Measurements from ENCODE around the gene TIGD6. TPM values are rescaled to one million over a fixed set of nuclear protein-coding genes. Genes with fewer than 3 reads are reported as not detected.
"Not testable (repeated sequence)": the region's sequence is repeated elsewhere in the genome, so short reads cannot be mapped to it uniquely, and the experiment has no call there.

Gene TIGD6
- total RNA-seq, 1 experiment from 2014 or later, result 2.1 TPM

GRCh38 chr5:149944666-149945065 is 55.8 kb downstream of the TIGD6 start, which contains the start of gene PDE6A:
Gene PDE6A (minus strand): TSS chr5:149944793. CDS start chr5:149944673, 120 bp downstream.
- no peak for ATAC-seq
- TF ChIP-seq YY1 (IDR thresholded peaks at IDR 0.05; ENCODE audit: extremely low read depth, insufficient replicate concordance, low read depth, low read length) (no peak), SP1 (IDR thresholded peaks at IDR 0.05; ENCODE audit: low read depth) (no peak), JUND (IDR thresholded peaks at IDR 0.05) (no peak), TCF7L2 (IDR thresholded peaks at IDR 0.05; ENCODE audit: borderline replicate concordance, extremely low read depth, insufficient read depth, insufficient read length) (no peak), RAD21 (IDR thresholded peaks at IDR 0.05; ENCODE audit: low read depth) (no peak), ATF3 (IDR thresholded peaks at IDR 0.05) (no peak), EZH2phosphoT487 (IDR thresholded peaks at IDR 0.05; ENCODE audit: borderline replicate concordance) (no peak), ELF1 (IDR thresholded peaks at IDR 0.05; ENCODE audit: borderline replicate concordance, low read depth) (no peak), FOSL1 (IDR thresholded peaks at IDR 0.05; ENCODE audit: low read depth) (no peak), ZFX (IDR thresholded peaks at IDR 0.05) (no peak), ZBTB33 (IDR thresholded peaks at IDR 0.05; ENCODE audit: extremely low read depth, insufficient replicate concordance, low read length) (no peak), SRF (IDR thresholded peaks at IDR 0.05; ENCODE audit: low read depth) (no peak), SIN3A (IDR thresholded peaks at IDR 0.05; ENCODE audit: low read depth) (no peak), EZH2 (IDR thresholded peaks at IDR 0.05) (no peak), EGR1 (IDR thresholded peaks at IDR 0.05; ENCODE audit: low read depth) (no peak)
- TF ChIP-seq, protein P1, sequence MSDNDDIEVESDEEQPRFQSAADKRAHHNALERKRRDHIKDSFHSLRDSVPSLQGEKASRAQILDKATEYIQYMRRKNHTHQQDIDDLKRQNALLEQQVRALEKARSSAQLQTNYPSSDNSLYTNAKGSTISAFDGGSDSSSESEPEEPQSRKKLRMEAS (IDR thresholded peaks at IDR 0.05), result no peak

GRCh38 chr5:149943177-149943949 is 57.1 kb downstream of the TIGD6 start:
- DNase-seq (ENCODE audit: low read depth, low spot score); H3K9me3 ChIP-seq (ENCODE audit: control insufficient read depth in 1 of 2, insufficient read depth in 1 of 2, low read depth in 1 of 2, low read length in 2 of 2); intact Hi-C loops (cut with micrococcal nuclease); BruUV-seq (replicated peaks); POLR2A ChIA-PET; H4K20me1 ChIP-seq (ENCODE audit: insufficient read depth); H3K9me2 ChIP-seq (ENCODE audit: insufficient read depth); H3K9ac ChIP-seq (ENCODE audit: low read length); H3K27ac ChIP-seq (ENCODE audit: low read depth, low read length); ATAC-seq; H3K4me2 ChIP-seq (ENCODE audit: low read length); H3K36me3 ChIP-seq (ENCODE audit: control insufficient read depth in 1 of 2, insufficient read depth in 2 of 2, low read length in 2 of 2); H3K79me2 ChIP-seq (ENCODE audit: insufficient read depth, low read length); RAD21 ChIA-PET (ENCODE audit: low non-redundant PET in 1 of 2, low total read pairs in 2 of 2, uncharacterized antibody in 2 of 2, unreplicated experiment in 2 of 2); H3K4me3 ChIP-seq (replicated peaks in 1 of 2; ENCODE audit: low read depth in 1 of 2, low read length in 2 of 2); CTCF ChIA-PET; H2AFZ ChIP-seq (ENCODE audit: low read depth, low read length, poor library complexity, severe bottlenecking); H3K27me3 ChIP-seq (ENCODE audit: insufficient read depth, low read length): not testable (repeated sequence)
- peaks cover 0 to 12% of the 10 kb centered on the region in 2 experiments; a peak in 3 of 4 replicates for H3K4me1 ChIP-seq (ENCODE audit: control insufficient read depth in 1 of 2, insufficient read depth in 2 of 2, low read length in 2 of 2)

More at GRCh38 chr5:149944666-149945065, 55.8 kb downstream of the TIGD6 start, which contains the start of gene PDE6A:
- no peaks in the 10 kb centered on the region for H3K4me1 ChIP-seq (ENCODE audit: control insufficient read depth in 1 of 2, insufficient read depth in 2 of 2, low read length in 2 of 2)
- no peaks in the 10 kb centered on the region for H4K20me1 ChIP-seq (ENCODE audit: insufficient read depth)
- no peaks in the 10 kb centered on the region for H3K27me3 ChIP-seq (ENCODE audit: insufficient read depth, low read length)
- intact Hi-C loops (cut with micrococcal nuclease), result no loop called here
- H2AFZ ChIP-seq (ENCODE audit: low read depth, low read length, poor library complexity, severe bottlenecking), result no peak within 1 kb of the TSS
- no peak within 1 kb of the TSS for H3K4me3 ChIP-seq (replicated peaks in 1 of 2; ENCODE audit: low read depth in 1 of 2, low read length in 2 of 2)
- no peak within 1 kb of the TSS for H3K4me2 ChIP-seq (ENCODE audit: low read length)
- ChIA-PET RAD21 (ENCODE audit: low non-redundant PET in 1 of 2, low total read pairs in 2 of 2, uncharacterized antibody in 2 of 2, unreplicated experiment in 2 of 2) (no interaction called here), POLR2A (no interaction called here), CTCF (no interaction called here)
- no peaks in the 10 kb centered on the region for H3K79me2 ChIP-seq (ENCODE audit: insufficient read depth, low read length)
- no peak within 1 kb of the TSS for H3K27ac ChIP-seq (ENCODE audit: low read depth, low read length)
- no peak within 1 kb of the TSS for H3K9ac ChIP-seq (ENCODE audit: low read length)
- H3K9me3 ChIP-seq (ENCODE audit: control insufficient read depth in 1 of 2, insufficient read depth in 1 of 2, low read depth in 1 of 2, low read length in 2 of 2), result no peaks in the 10 kb centered on the region
- BruUV-seq (replicated peaks), result no TSS peak
- DNase-seq (ENCODE audit: low read depth, low spot score), result no peak
- no peaks in the 10 kb centered on the region for H3K9me2 ChIP-seq (ENCODE audit: insufficient read depth)
- H3K36me3 ChIP-seq (ENCODE audit: control insufficient read depth in 1 of 2, insufficient read depth in 2 of 2, low read length in 2 of 2), result no peaks in the 10 kb centered on the region

Data from HCT116 (cell line).